Kidney (tissue), 14 donors: ENCODE measurements around the gene PPP1R18. TPM values are rescaled to one million over a fixed set of nuclear protein-coding genes. Genes with fewer than 3 reads are reported as not detected.
A peak's percentile ranks its signal among the peaks of the same experiment; 100 is the strongest.

ENCODE experiments used
- DNase-seq, 5 donors: peaks; one replicate each; pipeline ENCODE4 v3.0.0-alpha.2; 2013 to 2020
- FAIRE-seq: peaks from 2 replicates; lab custom pipeline; 2012; peaks lifted over from hg19 to GRCh38; lab: Jason Lieb, UNC
- H3K27ac ChIP-seq, 2 donors: one replicate each; pipeline ENCODE4 v1.7.0; 2013; ENCODE audit warnings: low read depth in 2 of 2, low read length in 2 of 2, inconsistent platforms in 1 of 2
- H3K27me3 ChIP-seq: one replicate; pipeline ENCODE4 v1.7.1; 2013; ENCODE audit warnings: low read length, inconsistent platforms; ENCODE audit not compliant: control insufficient read depth, insufficient read depth
- H3K36me3 ChIP-seq, 3 donors: one replicate each; pipeline versions ENCODE4 v1.7.0 to v1.7.1; 2013; ENCODE audit warnings: low read length in 3 of 3, control low read depth in 1 of 3, inconsistent platforms in 1 of 3; ENCODE audit not compliant: insufficient read depth in 3 of 3, control insufficient read depth in 2 of 3
- H3K4me1 ChIP-seq, 3 donors: one replicate each; pipeline versions ENCODE4 v1.7.0 to v1.7.1; 2013; ENCODE audit warnings: low read length in 3 of 3, inconsistent platforms in 1 of 3, low read depth in 1 of 3; ENCODE audit not compliant: control insufficient read depth in 2 of 3, insufficient read depth in 2 of 3
- H3K4me3 ChIP-seq, 3 donors: one replicate each; pipeline versions ENCODE4 v1.7.0 to v1.8.1; 2013; ENCODE audit warnings: low read length in 3 of 3, control low read depth in 1 of 3, inconsistent platforms in 1 of 3
- H3K9ac ChIP-seq, 3 donors: one replicate each; pipeline versions ENCODE4 v1.7.0 to v1.7.1; 2013; ENCODE audit warnings: low read length in 3 of 3, control low read depth in 1 of 3, inconsistent platforms in 1 of 3
- H3K9me3 ChIP-seq, 3 donors: one replicate each; pipeline versions ENCODE4 v1.7.0 to v1.7.1; 2013; ENCODE audit warnings: low read length in 3 of 3, control low read depth in 1 of 3, inconsistent platforms in 1 of 3; ENCODE audit not compliant: control insufficient read depth in 2 of 3, insufficient read depth in 1 of 3
- intact Hi-C: fragments of 100-400 bp; cut with DNase I; formaldehyde crosslinking; loops from one replicate; pipeline ENCODE4 v1.11.1; 2022
- polyA plus RNA-seq: library from polyadenylated mRNA; stranded (reverse); fragments of 350-450 nt; fragmentation: Illumina TruSeq; extraction: RNeasy Lipid Tissue Mini Kit (QIAGEN cat#74804); gene quantifications from one replicate; pipeline ENCODE4 v1.2.3, GENCODE V29; 2014; ENCODE audit warnings: low read depth, low replicate concordance; ENCODE audit not compliant: insufficient read depth
- total RNA-seq: library from RNA; stranded (reverse); fragmentation: NEBNext Ultra II Directional; extraction: Animal tissue kit (Norgen Biotek cat#: 25700); gene quantifications from one replicate; pipeline ENCODE4 v1.2.1, GENCODE V29; 2021
- TF ChIP-seq, protein P1 (sequence below): IDR thresholded peaks from 3 replicates; pipeline ENCODE4 v1.5.1; 2012; ENCODE audit warnings: mild to moderate bottlenecking, moderate library complexity, borderline replicate concordance; ENCODE audit not compliant: insufficient read depth; ENCODE audit errors: extremely low read depth
- donor health status: control.
- donor health status: control.
- donor health status: control.
- donor health status: control.
- donor health status: control.
- donor health status: DM: yes; HTN: yes; CAD: no.
- donor health status: Normal renal cell carcinoma (clear cell type).

The PPP1R18 gene
- total and polyA plus RNA-seq, 2 donors from 2014 or later: 17.1 to 51.9 TPM

DNA sequence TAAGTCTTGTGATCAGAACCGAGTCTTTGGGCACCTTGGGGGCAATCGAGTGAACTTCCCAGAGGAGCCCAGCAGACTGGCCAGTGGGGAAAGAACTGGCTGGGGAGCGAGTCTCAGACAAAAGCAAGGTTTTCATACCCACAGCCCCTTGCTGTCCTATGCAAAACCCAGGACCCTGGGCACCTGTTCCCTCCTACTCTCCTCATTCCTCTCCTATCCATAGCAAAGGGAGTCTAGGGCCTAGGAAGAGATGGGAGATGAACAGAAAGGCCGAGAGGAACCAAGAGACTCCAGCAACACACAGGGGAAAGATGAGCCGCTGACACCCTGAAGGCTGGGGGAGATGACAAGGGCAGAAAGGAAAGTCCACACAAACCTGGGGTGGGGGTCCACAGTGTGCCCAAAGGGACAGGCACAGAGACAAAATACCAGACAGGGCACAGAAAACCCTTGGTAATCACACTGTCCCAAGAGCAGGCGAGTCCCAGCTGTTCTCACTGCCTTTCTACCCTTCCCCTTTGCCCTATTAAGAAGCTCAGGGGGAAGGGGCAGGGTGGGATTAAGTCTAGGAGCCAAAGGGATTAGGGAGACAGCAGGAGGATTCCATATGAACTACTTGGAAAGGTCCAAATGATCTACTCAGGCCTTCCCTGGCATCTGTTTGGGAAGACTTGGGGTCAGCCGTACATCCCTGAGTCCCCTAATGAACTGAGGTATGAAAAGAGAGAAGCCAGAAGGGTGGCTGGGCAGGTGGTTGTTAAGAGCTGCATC lies 6.5 kb downstream of the PPP1R18 start:
- Histone ChIP-seq H3K9me3 (no peaks in the 10 kb centered on the region), H3K4me3 (peak overlapping the region in 1 of 3 donors; percentile 17), H3K36me3 (peaks cover 0 to 6% (median 5%) of the 10 kb centered on the region in 3 donors), H3K27me3 (no peaks in the 10 kb centered on the region), H3K9ac (peak overlapping the region in 1 of 3 donors; percentile 22), H3K27ac (peak overlapping the region in 1 of 2 donors; percentile 24), H3K4me1 (peaks cover 0 to 15% (median 7%) of the 10 kb centered on the region in 3 donors)
- intact Hi-C loops: loop anchor here (5.0 kb wide), 2 partner anchors 42 to 52 kb away; partner anchors contain the start of gene TUBB
- DNase-seq: peak in 1 of 5 donors; percentile 35
- no peak for FAIRE-seq
- TF ChIP-seq, protein P1, sequence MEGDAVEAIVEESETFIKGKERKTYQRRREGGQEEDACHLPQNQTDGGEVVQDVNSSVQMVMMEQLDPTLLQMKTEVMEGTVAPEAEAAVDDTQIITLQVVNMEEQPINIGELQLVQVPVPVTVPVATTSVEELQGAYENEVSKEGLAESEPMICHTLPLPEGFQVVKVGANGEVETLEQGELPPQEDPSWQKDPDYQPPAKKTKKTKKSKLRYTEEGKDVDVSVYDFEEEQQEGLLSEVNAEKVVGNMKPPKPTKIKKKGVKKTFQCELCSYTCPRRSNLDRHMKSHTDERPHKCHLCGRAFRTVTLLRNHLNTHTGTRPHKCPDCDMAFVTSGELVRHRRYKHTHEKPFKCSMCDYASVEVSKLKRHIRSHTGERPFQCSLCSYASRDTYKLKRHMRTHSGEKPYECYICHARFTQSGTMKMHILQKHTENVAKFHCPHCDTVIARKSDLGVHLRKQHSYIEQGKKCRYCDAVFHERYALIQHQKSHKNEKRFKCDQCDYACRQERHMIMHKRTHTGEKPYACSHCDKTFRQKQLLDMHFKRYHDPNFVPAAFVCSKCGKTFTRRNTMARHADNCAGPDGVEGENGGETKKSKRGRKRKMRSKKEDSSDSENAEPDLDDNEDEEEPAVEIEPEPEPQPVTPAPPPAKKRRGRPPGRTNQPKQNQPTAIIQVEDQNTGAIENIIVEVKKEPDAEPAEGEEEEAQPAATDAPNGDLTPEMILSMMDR: no peak

DNA sequence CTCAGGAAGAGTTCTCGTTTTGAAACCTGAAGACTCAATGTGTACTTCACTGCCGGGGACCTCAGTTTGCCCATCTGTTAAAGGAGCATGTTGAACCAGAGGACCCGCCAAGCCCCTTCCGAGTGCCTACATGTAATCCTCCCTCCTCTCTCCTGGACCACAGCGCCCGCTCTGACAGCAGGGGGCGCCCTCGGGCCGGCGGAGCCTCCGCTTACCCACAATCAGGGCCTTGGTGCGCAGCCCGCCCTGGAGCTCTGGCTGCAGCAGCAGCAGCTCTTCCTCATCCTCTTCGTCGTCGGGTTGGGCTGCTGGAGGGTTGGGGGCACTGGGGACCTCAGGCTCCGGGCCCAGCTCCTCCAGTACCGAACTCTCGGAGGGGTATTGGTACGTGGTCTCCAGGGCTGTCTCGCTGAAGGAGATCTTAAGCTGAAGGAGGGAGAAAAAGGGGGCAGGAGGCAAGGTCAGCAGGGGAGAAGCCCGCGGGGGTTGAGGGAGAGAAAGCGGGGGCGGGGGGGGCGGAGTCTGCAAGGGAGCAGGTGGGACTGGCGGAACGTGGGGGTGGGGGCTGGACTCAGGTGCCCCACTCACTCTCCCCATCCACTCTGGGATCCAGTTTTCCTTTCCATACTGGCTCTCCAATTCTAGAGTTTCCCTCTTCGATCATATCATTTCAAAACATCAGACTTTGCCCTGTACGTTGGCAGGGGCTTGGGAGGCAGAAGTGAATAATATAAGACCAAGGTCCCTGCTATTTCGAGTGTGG lies 7.3 kb downstream of the PPP1R18 start:
- H3K27ac ChIP-seq: no peak overlapping the region
- peak overlapping the region in 1 of 3 donors; percentile 22 for H3K9ac ChIP-seq
- peaks cover 0 to 6% (median 5%) of the 10 kb centered on the region in 3 donors for H3K36me3 ChIP-seq
- no peaks in the 10 kb centered on the region for H3K9me3 ChIP-seq
- TF ChIP-seq, protein P1: peak; percentile 100
- FAIRE-seq: no peak
- peak; percentile 89 to 95 (median 92) for DNase-seq
- peaks cover 0 to 15% (median 7%) of the 10 kb centered on the region in 3 donors for H3K4me1 ChIP-seq
- peak overlapping the region in 1 of 3 donors; percentile 17 for H3K4me3 ChIP-seq
- intact Hi-C loops: loop anchor here (5.0 kb wide), 1 partner anchor 53 kb away; no protein-coding TSS in a partner anchor
- no peaks in the 10 kb centered on the region for H3K27me3 ChIP-seq

DNA sequence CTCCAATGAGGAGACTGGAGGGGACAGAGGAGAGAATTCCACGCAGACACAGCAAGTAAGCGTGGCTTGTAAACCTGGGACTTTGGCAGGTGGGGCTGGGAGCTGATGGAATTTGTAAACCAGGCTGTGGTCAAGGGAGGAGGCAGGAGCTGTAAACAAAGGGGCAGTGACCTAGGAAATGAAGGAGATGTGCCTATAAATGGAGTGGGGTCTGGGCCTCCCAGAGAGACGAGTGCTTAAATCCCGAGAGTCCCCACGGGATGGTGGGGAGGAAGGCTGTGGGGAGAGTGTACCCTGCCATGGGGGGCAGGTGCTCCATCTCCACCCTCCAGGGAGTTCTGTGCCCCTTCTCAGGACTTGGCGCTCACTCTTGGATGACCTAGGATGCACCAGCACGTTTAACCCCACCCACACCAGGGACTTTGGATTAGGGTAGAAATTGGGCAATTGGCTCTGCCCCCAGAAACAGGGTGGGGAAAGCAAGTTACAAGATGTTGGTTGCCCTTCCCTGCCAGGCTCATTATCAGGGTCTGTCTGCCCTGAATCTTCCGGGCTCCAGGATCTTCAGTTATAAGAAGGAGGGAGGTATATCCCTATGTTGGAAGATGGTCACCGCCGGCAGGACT lies 9.7 kb downstream of the PPP1R18 start:
- Histone ChIP-seq H3K27ac (no peak overlapping the region), H3K4me3 (no peak overlapping the region), H3K4me1 (peaks cover 0 to 10% (median 0%) of the 10 kb centered on the region in 3 donors), H3K27me3 (no peaks in the 10 kb centered on the region), H3K9me3 (no peaks in the 10 kb centered on the region), H3K36me3 (peaks cover 0 to 6% (median 5%) of the 10 kb centered on the region in 3 donors), H3K9ac (no peak overlapping the region)
- FAIRE-seq: no peak
- intact Hi-C loops: loop anchor here (5.0 kb wide), 1 partner anchor 56 kb away; no protein-coding TSS in a partner anchor
- DNase-seq: peak in 1 of 5 donors; percentile 43
- TF ChIP-seq, protein P1: no peak
